GM18520 (cell line): Measurements from ENCODE around the gene WNK1.
"Not testable (repeated sequence)": the region's sequence is repeated elsewhere in the genome, so short reads cannot be mapped to it uniquely, and the experiment has no call there.

Experiments used
- ATAC-seq: cut with Tn5 transposase; IDR thresholded peaks from one replicate; pipeline ENCODE4 v1.9.1; 2021; ENCODE audit not compliant: unreplicated experiment

WNK1 gene

DNA sequence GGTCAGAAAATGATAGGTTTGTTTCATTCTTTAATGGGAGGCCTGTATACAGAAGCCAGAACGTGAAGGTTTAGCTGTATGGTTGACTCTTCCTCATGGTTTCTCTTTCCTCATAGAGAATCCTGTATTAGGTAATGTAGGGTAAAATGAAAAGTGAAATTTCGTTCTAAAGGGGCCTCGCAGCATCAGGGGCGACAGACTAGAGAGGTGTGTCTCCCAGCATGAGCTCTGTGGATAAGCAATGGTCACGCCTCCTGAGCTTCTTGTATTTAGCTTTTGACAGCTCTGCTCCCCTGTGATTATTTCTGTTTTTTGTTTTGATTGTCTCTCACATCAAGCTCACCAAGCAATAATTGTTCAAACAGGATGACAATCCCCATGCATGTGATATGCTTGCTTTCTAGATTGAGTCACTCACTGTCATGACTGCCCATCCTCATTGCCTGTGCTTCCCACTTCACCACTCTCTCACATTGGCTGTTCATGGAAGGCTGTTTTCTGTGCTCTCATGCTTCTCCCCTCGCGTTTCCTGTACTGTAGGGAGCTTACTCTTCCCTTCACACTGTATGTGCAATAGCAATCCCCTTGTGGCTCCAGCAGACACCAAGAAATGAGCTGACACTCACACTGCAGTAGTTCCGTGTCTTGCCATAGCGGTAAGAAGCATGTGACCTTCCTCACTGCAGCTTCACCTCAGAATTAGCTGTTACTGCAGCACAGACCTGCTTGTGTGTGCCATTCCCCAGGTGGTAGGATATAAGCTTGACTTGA, 153.1 kb downstream of the WNK1 start:
- no peak for ATAC-seq

GRCh38 chr12:906062-906585, 153.7 kb downstream of the WNK1 start:
- ATAC-seq, result no peak

DNA sequence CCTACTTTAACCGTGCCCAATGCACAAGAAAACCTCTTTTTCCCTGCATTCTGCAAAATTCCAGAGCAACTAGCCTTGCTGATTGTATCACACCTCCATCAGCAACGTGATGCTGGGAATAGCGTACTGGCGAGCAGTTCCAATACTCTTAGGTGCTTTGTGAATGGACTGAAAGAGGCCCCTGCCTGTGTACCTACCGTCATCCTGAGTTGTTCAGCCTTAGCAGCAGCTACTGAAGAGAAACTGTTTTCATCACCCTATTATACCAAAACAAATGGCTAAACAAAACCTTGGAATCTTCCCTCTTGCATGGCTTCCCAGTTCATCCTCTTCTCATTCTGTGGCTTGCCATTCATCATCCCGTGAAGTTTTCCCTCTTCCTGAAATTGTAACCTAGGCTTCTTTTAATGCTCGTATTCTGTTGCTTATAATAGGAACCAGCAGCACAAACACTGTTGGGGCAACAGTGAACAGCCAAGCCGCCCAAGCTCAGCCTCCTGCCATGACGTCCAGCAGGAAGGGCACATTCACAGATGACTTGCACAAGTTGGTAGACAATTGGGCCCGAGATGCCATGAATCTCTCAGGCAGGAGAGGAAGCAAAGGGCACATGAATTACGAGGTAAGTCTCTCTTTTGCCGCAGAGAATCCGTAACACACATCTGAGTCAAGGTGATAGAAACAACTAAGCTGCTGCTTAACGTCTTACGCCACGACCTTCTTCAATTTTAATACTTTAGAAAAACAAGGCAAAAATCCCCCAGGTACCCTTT, 155.2 kb downstream of the WNK1 start:
- ATAC-seq, result no peak

- ATAC-seq, result no peak
Measured at GRCh38 chr12:909861-910260, 157.5 kb downstream of the WNK1 start.

GRCh38 chr12:910416-910815, 158.0 kb downstream of the WNK1 start:
- ATAC-seq, result no peak

DNA sequence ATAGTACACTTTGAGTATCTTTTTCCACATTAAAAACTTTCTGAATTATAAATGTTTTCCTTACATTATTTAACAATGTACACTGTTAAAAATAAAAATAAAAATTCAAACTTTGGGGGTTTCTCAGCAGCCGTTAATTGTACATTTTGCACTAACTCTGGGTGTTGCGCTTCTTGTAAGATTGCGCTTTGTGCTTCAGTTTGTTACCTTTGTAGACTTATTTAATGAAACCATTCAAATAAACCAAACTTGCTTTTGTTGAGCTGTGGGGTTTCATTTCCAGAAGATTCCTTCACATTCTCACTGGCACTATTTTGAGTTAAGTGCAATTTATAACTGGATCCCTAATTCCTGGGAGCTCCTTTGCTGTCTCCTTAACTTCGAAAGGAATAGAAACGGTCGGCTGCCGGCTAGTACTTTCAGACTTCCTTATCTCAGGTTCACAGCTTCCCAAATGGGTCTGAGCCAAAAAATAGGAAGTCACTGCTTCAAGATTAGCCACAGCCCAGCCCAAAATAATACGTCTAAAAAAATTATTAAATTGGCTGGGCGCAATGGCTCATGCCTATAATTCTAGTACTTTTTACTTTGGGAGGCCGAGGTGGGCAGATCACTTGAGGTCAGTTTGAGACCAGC, 158.9 kb downstream of the WNK1 start:
- no peak for ATAC-seq

DNA sequence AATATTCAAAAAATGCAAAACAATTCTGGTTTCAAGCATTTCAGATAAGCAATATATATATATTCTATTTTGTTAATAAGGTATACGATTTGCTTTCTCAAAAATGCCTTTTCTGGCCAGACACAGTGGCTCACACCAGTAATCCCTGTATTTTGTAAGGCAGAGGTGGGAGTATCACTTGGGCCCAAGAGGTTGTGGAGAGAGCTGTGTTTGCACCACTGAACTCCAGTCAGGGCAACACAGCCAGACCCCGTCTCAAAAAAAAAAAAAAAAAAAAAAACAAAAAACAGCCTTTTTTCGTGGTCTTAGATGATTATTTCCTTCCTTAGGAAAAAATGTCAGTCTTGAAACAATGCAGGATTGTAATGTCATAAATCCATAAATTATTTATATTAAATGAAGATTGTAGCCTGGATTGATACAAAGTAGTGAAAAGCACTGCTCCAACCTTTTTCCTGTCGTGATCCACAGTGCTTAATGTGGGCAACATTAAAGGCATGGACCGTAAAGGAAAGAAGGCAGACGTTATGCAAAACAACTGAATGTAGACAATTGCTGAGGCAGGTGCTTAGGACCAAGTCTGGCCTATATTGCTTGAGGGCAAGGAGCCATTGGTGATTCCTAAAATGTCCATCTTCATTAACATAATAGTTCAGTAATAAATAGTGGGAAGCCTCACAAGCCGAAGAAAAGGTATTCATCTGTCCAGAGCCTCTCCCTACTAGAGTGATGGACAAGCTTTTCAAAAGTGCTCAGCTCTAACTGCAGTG, 160.3 kb downstream of the WNK1 start:
- ATAC-seq, result no peak

DNA sequence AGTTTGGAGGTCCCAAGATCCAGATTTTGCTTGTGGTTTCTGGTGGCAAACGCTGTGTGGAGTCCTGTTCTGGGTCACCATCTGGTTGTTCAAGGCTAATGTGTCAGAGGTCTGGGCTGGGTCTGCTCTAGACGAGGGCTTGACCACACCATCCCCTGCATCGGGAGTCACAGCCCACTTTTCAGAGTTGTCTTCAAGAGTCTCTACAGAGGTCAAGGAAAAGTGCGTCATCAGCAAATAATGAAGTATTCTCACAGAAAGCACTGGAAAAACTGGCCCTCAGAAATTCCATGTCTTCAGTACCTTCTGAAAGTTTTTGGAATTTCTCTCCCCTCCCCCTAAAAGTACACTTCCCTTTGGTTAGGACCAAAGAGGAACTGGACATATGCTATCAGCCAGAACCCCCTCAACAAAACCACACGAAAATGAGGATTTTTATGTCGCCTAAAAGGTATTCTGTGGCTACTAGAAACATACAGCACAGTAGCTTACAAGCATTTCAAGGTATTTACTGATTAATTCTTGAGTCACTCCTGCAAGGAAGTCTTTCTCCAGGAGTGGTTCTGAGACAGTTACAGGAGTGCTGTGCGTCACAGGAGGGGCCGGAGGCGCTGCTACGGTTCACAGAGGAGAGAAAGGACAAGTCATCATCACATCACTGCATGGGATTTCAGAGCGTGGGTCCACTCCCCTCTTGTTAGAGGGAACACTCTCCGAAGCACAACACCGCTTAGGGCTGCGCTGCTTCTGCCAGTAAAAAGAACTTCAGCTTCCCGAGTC, 161.7 kb downstream of the WNK1 start:
- no peak for ATAC-seq

DNA sequence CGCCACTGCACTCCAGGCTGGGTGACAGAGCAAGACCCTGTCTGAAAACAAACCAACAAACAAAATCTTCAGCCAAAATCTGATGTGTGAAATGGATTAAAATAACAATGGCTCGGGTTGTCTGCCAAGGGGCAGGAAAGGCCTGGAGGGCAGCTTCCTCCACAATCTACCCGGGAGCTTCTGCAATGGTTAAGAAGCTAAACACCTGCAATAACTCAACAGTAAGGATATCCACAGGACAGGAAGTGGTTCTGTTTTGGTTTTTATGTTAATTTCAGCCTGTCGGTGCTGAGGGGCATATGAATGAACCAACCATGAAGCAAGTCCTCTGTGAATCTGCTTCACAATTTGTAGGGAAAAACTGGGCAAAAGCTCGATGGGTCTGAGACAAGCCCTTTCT, 162.7 kb downstream of the WNK1 start:
- no peak for ATAC-seq

- no peak for ATAC-seq
Measured at GRCh38 chr12:916240-916639, 163.9 kb downstream of the WNK1 start.

- ATAC-seq, result no peak
Measured at GRCh38 chr12:916712-917445, 164.5 kb downstream of the WNK1 start.

DNA sequence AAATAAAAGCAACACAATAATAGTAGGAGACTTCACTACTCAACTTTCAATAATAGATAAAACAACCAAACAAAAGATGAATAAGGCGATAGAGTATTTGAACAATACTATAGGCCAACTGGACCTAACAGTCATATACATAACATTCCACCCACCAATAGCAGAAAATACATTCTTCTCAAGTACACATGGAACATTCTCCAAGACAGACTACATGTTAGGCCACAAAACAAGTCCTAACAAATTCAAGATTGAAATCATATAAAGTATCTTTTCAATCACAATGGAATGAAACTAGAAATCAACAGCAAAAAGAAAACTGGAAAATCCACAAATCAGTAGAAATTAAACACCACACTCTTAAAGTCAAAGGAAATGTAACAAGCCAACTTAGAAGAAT, 168.3 kb downstream of the WNK1 start:
- no peak for ATAC-seq

- no peak for ATAC-seq
Measured at GRCh38 chr12:922285-922684, 169.9 kb downstream of the WNK1 start.

DNA sequence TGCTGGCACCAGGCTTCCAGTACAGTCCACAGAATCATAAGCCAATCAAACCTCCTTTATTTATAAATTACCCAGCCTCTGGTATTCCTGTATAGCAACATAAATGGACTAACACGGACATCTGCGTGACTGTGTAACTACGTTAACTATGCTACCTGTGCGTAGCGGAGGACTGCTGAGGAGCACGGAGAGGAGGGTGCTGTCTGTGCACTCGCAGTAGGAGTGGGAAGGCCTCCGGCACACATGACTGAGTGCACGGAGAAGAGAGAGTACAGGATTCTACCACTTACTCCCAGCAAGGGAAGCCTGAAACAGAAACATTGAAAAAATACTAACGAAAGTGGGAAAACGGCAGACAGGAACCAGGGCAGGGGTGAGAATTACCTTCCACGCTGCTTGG, 174.3 kb downstream of the WNK1 start:
- ATAC-seq, result no peak

GRCh38 chr12:931060-931459, 178.7 kb downstream of the WNK1 start:
- no peak for ATAC-seq

- no peak for ATAC-seq
Measured at GRCh38 chr12:931591-931990, 179.2 kb downstream of the WNK1 start.

DNA sequence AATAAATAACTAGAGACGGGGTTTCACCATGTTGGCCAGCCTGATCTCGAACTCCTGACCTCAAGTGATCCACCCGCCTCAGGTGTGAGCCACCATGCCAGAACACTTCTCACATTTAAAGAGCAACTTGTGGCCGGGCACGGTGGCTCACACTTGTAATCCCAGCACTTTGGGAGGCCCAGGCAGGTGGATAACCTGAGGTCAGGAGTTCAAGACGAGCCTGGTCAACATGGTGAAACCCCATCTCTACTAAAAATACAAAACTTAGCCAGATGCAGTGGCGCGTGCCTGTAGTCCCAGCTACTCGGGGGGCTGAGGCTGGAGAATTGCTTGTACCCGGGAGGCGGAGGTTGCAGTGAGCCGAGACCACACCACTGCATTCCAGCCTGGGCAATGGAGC, 183.5 kb downstream of the WNK1 start:
- ATAC-seq, result not testable (repeated sequence)

GRCh38 chr12:936377-937345, 184.3 kb downstream of the WNK1 start:
- no peak for ATAC-seq
